HG02678 (cell line): ENCODE data around the gene PIK3R3.

Experiments used
- ATAC-seq: cut with Tn5 transposase; IDR thresholded peaks from one replicate; pipeline ENCODE4 v1.9.1; 2021; ENCODE audit warnings: mild to moderate bottlenecking, moderate library complexity; ENCODE audit not compliant: unreplicated experiment

The PIK3R3 gene

DNA sequence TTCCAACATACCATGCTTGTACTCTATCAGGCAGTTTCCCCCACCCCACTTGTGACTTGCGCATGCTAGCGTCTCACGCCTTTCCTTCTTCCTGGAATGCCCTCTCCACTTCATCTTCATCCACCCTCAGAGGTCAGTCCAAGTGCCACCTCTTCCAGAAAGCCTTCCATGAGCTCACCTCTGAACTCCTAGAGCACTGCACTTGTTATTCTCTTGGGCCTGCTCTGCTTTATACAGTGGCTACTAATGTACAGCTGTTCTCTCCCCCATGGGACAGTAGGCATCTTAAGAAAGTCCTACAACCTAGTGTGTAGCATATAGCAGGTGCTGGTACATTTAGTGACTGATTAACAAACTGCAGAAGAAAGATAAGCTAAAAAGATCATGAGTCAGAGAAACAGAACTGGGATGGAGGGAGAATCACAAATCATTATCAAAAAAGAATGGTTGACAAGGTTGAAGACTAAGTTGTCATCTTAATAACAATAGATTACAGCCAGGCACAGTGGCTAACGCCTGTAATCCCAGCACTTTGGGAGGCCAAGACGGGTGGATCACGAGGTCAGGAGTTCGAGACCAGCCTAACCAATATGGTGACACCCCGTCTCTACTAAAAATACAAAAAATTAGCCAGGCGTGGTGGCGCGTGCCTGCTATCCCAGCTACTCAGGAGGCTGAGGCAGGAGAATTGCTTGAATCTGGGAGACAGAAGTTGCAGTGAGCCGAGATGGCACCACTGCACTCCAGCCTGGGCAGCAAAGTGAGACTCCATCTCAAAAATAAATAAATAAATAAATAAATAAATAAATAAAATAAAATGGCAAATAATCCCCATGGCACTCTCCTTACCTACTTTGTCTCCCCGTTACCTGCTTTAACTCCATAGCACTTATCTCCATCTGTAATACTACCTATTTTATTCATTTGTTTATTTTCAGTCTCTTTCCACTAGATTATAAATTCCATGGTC lies 26.2 kb upstream of the PIK3R3 start:
- ATAC-seq = peak; percentile 87

DNA sequence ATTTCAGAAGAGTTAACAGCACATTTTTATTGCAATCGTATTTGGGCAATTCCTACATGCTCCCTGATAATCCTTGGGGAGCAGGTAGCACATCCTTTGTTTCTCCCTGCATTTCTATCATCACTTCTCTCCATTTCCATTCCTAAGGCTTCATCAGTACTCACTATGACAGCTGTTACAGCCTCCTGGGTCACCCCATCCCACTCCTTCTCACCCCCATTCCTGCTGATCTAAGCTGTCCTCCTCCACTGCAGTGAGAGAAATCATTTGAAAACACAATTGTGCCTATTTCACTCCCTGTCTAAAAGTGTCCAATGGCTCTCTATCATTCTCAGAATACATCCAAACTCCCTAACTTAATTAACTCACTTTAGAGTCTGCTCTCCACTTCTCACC lies 25.5 kb upstream of the PIK3R3 start:
- ATAC-seq = no peak

DNA sequence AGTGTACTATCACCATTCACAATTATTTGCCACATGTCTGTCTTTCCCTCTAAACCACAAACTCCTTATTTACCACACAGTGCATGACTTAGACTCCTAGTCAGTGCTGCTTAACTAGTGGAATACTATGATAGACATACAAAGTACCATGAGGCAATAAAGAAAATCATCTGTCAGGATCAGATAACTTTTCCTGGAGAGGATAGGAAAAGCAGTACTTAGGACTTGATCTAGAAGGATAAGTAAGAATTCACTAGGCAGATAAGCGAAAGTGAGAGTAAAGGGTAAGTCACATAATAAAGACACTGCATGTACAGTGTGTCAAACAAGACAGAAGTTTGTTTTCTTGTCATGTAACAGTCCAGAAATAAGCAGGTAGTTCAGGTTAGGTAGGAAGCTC lies 21.3 kb upstream of the PIK3R3 start:
- ATAC-seq = no peak

DNA sequence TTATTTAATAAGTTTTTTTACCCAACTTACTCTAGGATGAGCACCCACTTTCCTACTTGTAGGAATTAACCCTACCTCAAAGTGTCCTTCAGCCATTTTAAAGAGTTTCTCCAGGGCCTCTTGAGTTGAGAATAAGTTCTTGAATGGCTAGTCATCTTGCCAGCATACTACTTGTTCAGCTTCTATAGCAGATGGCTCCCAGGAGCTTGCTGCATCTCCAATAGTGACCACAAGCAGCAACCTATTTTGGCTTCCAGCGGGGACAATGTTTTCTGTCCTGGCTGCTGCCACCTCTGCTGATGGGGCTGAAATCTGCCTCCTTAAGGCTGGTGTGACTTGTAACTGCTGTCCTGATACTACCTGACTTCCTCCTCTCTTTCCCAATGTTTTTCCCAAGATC lies 20.8 kb upstream of the PIK3R3 start:
- ATAC-seq = no peak

DNA sequence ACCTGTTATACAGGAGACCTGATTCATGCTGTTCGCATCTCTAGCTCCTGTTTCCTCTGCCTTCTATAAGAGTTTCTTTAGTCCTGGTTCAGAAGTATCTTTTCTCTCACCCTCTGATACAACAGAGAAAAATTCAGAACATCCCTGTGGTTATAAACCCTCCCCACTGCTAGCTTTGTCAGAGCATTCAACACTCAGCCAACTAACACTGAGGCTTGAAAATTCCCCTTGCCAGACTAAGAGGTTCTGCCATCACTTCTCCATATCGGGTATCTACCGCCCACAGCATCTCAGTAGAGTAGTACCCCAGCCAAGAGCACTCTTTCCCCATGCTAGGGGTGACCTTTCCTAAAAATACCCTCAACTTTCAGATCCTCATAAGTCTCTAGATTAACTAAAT lies 19.6 kb upstream of the PIK3R3 start:
- ATAC-seq = peak; percentile 57

DNA sequence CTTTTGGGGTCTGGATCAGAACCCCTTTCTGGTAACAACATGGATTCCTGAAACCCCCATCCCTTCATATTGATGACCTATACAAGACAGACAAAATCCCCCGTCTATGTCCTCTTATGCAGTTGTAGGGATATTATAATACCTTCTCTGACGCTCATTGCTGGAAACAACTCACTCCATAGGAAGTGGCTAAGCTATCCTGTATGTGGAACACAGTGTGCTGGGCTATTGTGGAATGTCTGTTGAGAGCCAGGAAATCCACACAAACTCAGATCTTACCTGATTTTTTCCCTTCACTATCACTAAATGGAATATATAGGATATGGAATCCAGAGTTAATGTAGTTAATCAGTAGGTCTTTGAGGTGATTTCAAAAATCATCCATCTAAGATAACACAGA lies 17.7 kb upstream of the PIK3R3 start:
- ATAC-seq = no peak

DNA sequence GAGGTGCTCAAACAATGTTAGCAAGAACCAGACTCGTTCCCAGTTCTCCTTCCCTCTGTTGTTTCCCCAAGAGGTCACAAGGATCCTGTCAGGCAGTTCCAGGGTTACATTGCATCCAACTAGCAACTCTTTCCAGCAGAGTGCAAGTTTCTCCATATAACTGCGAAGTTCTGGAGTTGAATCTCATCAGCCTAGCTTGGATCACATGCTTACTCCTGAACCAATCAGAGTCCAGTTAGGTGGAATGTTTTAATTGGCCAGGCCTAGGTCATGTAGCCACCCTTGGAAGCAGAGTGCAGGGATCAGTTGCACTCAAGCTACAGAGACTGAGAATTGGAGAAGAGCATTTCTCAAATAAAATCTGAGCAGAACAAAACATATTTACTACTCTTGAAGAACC lies 15.9 kb upstream of the PIK3R3 start:
- ATAC-seq = no peak

DNA sequence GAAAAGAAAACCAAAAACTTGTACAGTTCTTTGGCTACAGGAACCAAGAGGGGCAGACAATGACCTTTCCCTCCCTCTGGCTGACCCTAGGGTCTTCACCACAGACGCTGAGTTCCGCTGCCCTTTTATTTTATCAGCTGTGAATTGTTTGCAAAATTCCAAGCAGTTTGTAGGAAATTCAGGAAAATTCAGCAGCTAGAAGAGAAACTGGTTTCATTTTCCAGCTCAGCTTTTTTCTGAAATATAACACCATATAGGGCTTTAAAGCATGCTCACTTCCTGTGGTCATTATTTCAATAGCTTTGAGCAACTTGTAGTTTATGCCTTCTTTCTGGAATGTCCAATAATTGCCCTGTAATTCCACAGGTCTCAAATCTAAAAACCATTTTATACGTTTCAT lies 5.5 kb upstream of the PIK3R3 start:
- no peak for ATAC-seq

DNA sequence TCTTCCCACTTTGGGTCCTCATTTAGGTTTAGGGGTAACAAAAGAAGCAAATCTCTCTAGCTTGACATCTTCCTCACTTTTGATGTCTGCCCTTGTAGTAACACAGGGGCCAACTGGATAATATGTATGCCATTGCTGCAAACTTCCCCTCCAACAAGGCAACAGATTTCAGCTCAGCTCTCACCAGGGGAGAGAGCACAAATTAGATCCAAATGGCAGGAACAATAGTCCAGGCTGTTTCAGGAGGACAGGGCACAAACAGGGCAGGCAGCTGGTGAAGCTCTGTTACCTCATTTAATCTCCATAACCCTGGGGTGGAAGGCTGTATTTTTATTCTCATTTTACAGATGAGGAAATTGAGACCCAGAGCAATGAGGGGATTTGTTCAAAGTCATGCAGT lies 4.3 kb upstream of the PIK3R3 start:
- no peak for ATAC-seq

DNA sequence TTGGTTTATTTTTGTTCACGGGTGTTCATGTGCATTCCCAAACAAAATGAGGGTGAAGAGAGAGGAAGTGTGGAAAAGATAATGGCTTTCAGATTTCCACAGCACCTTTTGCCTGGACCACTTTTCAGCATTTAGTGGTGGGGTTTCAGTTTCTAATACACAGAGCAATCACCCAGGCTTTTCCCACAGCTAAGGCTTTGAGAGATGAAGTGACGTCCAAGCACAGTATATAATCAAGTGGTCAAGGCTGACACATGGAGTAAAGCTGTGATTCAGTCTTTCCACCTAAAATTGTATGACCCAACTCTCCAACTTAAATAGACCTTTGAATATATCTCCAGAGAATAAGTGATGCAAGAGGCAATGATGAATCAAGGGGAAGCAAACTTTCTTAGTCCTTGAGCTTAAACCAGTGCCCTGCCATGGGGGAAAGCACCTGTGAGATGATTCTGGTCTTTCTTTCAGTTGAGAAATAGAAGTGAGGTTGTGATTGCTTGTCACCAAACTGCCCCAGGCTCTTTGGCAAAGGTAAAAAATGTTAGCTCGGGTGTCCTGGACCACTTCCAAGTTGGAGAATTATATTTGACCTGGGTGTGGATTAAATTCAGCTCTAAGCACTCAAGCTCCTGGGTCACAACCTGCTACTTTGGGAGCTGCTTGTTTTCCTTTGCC lies 2.4 kb upstream of the PIK3R3 start:
- ATAC-seq = no peak

DNA sequence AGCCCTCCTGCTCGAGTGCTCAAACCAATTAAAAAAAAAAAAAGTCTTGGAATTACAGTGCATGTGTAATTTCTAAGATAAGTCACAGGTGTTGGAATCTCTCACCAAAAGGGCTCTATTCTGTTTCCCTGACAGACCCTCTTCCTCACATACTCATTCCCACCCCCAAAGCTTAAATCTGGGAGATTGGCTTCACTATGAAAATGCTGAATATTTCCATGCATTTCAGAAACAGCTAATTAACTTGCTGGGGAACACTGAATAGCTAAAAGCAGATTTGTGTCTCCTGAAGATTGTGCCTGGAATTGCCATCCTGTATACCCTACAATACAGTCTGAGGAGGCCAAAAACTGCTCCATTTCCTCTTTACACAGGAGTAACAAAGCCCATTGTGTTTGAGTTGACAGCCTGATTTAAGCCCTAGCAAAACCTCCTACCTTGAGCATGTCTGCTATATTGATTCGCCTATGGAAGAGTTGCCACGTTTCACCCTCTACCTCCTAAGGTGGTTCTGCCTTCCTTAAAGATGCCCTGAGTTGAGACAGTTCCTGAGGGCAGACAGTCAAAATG lies 1.4 kb upstream of the PIK3R3 start:
- ATAC-seq = no peak

DNA sequence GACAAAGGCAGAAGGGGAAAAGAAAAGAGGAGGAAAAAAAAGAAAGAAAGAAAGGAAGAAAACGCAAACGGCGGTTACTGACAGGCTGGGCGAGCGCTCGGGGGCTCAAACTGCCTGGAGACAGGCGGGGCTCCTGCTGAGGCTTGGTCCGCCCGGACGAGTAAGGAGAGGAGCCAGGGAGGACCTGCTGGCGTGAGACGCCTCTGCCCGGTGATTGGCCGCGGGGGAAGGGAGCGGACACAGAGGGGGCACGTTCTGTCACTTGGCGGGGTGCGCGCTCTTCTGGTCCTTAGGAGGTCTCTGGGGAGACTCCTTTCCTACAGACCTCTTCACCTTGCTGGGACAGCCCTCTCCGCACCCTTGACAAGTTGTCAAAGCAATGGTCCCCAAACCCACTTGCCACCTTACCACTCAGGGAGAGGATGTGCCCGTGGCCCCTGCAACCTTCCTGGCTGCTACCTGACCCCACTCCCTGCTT lies 791 bp upstream of the PIK3R3 start:
- ATAC-seq = peak; percentile 56

DNA sequence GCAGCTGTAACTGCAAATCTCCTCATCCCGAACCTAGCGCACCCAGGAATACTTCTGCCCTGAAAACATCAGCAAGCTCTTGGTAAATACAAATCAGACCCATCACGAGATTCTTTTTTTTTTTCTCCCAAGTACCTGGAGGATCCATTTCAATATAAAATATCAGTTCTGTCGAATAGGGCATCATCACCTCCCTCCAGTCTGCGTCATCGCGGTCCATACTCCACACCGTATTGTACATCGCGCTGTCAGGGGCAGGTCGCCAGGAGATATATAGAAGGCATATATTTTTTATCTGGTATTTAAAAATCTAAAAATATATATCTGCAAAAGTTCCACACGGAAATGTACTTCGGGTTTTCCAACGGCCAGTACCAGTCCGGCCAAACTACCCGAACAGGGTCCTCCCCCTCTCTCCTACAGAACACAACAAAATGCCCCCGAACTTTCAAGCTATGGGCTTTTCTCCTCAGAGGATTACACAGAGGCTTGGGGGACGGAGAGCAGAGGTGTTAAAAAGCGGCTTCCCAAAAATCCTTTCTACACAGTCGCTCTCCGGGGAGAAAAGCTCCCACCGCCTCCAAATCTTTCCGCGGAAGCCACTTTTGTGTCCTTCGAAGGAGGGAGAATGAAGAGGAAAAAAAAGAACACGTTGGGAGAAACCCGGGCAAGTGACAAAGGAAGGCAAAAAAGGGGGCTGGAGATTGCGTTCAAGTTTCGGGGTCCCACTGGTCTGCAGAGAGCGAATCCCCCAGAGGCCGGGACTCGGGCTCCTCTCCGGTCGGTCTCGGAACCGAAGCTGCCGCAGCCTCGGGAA lies 509 bp downstream of the PIK3R3 start:
- no peak for ATAC-seq

DNA sequence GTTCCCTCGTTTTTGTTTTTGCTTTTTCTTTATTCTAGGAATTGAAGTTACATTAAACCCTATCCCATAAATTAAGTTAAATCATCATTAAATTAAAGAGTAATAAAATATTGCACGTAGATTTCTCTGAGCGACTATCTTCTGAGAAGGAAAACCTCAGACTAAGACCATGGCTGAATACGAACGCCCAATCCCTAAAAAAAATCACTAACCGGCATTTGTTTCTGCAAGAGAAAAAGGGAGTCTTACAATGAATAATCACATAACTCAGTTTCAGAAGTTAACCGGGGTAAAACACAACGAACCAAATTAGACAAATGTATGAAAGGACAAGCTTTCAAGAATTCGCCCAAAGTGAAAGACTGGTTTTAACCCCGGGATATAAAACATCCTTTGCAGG lies 1.3 kb downstream of the PIK3R3 start:
- ATAC-seq = no peak

DNA sequence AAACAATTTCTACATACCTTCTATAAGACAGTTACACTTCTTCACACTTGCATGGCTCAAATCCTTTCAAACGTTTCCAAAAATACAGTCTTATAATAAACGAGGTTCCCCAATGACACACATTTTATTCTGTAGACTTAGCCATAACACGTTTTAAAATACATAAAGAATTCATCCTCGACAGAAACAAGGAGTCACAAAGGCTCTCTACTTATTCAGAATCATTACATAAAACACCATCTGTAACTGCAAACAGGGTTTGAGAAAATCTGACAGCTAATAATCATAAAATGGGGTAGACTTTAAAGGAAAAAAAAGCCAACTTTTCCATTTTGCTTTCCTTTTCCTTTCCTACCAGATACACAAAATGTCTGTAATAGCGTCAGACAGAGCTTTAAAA lies 1.8 kb downstream of the PIK3R3 start:
- no peak for ATAC-seq

DNA sequence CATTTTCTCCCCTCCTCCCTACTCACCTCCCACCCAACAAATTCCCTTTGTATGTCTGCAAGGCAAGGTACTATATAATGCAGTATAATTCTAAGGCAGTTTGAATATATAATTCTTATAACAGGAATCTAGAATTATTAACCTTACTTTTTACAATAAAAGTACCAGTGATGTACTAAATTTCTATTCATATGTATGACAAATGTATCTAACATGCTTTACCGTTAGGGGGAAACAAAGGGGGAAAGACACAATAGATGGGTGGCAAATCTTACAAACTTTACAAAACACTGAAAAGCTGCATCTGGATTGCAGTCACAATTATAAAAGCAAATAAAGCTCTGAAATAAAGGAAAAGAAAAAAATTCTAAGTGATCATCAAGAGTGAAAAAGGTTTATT lies 2.3 kb downstream of the PIK3R3 start:
- ATAC-seq = no peak

DNA sequence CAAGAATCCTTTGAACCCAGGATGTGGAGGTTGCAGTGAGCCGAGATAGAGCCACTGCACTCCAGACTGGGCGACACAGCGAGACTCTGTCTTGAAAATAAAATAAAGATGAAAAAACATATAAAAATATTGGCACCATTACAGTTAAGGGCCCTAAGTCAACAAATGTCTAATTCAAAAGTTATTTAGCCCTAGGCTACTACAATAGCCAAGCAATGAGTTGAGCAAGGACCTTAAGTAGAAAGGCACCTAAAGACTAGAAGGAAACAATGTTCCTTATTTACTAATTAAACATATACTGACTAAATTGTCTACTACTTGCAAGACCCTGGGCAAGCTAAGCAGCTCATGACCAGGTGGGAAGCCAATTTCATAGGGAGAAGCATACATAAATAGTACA lies 4.1 kb downstream of the PIK3R3 start:
- no peak for ATAC-seq

DNA sequence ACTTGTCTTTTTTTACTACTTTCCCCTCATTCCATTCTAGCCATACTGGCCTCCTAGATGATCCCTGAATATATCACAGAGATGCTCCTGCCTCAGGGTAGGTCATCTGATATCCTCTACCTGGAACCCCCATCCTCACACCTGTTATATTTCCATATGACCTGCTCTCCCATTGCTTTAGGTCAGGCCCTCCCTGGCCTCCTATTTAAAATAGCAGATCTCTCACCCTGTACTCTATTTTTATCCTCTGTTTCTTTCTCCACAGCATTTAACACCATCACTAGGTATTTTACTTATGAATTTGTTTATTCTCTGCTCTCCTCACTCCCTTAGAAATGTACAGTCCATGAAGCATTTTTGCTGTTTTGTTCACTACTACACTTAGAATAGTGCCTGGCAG lies 13.6 kb downstream of the PIK3R3 start:
- no peak for ATAC-seq

DNA sequence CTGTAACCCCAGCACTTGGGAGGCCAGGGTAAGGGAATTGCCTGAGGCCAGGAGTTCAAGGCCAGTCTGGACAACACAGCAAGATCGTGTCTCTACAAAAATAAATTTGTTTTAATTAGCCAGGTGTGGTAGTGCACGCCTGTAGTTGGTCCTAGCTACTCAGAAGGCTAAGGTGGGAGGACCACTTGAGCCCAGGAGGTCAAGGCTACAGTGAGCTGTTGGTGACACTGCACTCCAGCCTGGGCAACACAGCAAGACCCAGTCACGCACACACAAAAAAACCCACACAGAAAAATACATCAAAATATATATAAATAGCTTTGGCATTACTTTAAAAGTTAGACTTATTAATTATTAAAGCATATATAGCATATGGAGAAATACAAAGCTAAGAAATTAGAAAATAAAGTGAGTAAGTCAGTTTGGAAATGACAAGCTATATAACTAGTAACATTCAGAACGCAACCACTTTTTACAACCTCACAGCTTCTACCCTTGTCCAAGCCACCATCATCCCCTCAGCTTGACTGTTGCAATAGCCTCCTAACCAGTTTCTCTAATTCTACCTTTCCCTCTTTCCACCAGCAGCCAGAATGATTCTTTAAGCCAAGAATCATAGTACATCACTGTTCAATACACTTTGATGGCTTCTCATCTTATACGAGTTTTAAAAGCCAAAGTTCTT lies 14.5 kb downstream of the PIK3R3 start:
- ATAC-seq = no peak

DNA sequence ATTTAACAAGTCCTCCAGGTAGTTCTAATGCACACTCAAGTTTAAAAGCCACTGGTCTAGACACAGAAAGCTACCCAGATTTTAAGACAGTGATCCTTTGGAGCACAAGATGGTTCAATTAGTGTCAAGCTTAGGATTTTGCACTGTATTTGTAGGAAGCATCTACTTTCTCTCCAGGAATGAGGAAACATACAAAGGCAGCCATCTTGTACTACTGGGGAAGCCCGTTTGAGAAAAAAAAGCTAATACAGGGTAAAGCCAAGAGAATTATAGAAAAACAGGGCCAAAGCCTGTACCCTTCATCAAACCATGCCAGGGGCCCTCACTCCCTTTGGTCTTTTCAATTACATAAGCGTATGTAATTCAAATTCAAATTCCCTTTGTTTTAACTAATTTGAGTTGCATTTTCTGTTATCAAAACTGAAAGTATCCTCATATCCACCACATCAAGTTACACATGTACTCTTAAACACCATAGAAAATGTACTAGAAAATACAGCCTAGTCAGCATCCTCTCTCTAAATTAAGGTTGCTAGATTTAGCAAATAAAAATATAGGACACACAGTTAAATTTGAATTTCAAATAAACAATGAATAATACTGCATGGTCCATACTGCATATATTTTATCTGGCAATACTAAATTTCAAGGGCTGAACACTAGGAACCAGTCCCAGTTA lies 17.4 kb downstream of the PIK3R3 start:
- ATAC-seq = no peak
